Large intestine (tissue), 1 donor: Measurements from ENCODE around the gene HAUS1. TPM values are rescaled to one million over a fixed set of nuclear protein-coding genes. Genes with fewer than 3 reads are reported as not detected.

Experiments
- polyA plus RNA-seq: library from polyadenylated mRNA; unstranded; fragments of 120-200 nt; gene quantifications from one replicate; pipeline ENCODE4 v1.2.1, GENCODE V29; 2013

HAUS1 gene
- polyA plus RNA-seq, 1 donor, result 28.6 TPM

Other genes starting within 250 kb of the HAUS1 start
- gene EPG5, start 137.1 kb upstream of the HAUS1 start, polyA plus RNA-seq, result 24.3 TPM
- gene PSTPIP2, start 32.1 kb upstream of the HAUS1 start, polyA plus RNA-seq, result 11.5 TPM
- gene ATP5F1A, start 6.1 kb upstream of the HAUS1 start, polyA plus RNA-seq, result 638 TPM